ENCODE data around the gene MUC20. TPM values are rescaled to one million over a fixed set of nuclear protein-coding genes. Genes with fewer than 3 reads are reported as not detected.

The MUC20 gene
- total and polyA plus RNA-seq, 9 of the 15 experiments (the other 6 are each of a cell fraction or from before 2014, with no cell fraction given): 0.03 to 0.23 (median 0.15) TPM; not detected in 3

DNA sequence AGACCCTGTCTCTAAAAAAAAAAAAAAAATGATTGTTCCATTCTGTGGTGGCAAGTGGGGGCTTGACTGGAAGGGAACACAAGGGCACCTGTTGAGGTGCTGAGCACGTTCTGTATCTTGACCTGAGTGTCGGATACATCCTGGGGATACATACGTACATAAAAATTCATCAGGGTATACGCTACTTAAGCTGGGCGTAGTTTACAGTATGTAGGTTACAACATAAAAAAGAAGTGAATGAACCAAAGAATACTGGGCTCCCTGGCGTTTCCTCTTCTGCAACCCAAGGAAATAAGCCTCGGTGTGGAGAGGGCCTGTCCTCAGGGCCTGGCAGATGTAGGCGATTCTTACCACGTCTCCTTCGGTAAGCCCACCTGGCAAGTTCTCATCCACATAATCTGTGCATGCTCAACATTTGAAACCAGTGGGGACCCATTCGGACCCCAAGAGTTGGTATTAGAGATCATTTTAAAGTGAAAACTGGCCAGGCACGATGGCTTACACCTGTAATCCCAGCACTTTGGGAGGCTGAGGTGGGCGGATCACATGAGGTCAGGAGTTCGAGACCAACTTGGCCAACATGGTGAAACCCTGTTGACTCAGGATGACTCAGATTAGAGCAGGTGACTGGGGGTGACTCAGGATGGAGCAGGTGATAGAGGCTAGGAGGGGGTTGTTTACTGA lies 5.1 kb upstream of the MUC20 start (continued):
- 0 out of 2 replicates have a peak, but pooled peaks have one; percentile 32 for TF ChIP-seq NR2F6 (CRISPR knock-in tag; IDR thresholded peaks at IDR 0.05)
- TF ChIP-seq, protein P1, sequence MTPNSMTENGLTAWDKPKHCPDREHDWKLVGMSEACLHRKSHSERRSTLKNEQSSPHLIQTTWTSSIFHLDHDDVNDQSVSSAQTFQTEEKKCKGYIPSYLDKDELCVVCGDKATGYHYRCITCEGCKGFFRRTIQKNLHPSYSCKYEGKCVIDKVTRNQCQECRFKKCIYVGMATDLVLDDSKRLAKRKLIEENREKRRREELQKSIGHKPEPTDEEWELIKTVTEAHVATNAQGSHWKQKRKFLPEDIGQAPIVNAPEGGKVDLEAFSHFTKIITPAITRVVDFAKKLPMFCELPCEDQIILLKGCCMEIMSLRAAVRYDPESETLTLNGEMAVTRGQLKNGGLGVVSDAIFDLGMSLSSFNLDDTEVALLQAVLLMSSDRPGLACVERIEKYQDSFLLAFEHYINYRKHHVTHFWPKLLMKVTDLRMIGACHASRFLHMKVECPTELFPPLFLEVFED (CRISPR knock-in tag; conservative IDR thresholded peaks at IDR 0.05): no peak
- peak; percentile 48 for TF ChIP-seq ESRRA (IDR thresholded peaks at IDR 0.05; ENCODE audit: borderline replicate concordance, low read depth)
- no peak for TF ChIP-seq NCOA2 (IDR thresholded peaks at IDR 0.05; ENCODE audit: partially characterized antibody in 2 of 2)
- TF ChIP-seq ZNF586 (CRISPR knock-in tag; conservative IDR thresholded peaks at IDR 0.05): no peak
- TF ChIP-seq PML (IDR thresholded peaks at IDR 0.05; ENCODE audit: low read length): 0 out of 2 replicates have a peak, but pooled peaks have one; percentile 25
- peak; percentile 87 for TF ChIP-seq ADNP (tag; IDR thresholded peaks at IDR 0.05)
- TF ChIP-seq BMI1 (IDR thresholded peaks at IDR 0.05; ENCODE audit: low read length): no peak; the same call in 1 of the 2 replicates
- no peak for TF ChIP-seq POLR3G (IDR thresholded peaks at IDR 0.05; ENCODE audit: extremely low read depth, insufficient read length, insufficient replicate concordance)
- no peak for TF ChIP-seq SMAD4 (CRISPR knock-in tag; conservative IDR thresholded peaks at IDR 0.05)
- peak; percentile 93 for TF ChIP-seq ARID1B (IDR thresholded peaks at IDR 0.05)
- peak; percentile 57; the same call in 1 of the 2 replicates for TF ChIP-seq MAFK (IDR thresholded peaks at IDR 0.05; ENCODE audit: low read length)
- no peak for TF ChIP-seq ZNF184 (CRISPR knock-in tag; IDR thresholded peaks at IDR 0.05)
- no peak for TF ChIP-seq POLR3A (IDR thresholded peaks at IDR 0.05; ENCODE audit: borderline replicate concordance, extremely low read depth, insufficient read depth, insufficient read length)
- TF ChIP-seq, protein P2, sequence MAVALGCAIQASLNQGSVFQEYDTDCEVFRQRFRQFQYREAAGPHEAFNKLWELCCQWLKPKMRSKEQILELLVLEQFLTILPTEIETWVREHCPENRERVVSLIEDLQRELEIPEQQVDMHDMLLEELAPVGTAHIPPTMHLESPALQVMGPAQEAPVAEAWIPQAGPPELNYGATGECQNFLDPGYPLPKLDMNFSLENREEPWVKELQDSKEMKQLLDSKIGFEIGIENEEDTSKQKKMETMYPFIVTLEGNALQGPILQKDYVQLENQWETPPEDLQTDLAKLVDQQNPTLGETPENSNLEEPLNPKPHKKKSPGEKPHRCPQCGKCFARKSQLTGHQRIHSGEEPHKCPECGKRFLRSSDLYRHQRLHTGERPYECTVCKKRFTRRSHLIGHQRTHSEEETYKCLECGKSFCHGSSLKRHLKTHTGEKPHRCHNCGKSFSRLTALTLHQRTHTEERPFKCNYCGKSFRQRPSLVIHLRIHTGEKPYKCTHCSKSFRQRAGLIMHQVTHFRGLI (CRISPR knock-in tag; IDR thresholded peaks at IDR 0.05): no peak
- TF ChIP-seq, protein P3, sequence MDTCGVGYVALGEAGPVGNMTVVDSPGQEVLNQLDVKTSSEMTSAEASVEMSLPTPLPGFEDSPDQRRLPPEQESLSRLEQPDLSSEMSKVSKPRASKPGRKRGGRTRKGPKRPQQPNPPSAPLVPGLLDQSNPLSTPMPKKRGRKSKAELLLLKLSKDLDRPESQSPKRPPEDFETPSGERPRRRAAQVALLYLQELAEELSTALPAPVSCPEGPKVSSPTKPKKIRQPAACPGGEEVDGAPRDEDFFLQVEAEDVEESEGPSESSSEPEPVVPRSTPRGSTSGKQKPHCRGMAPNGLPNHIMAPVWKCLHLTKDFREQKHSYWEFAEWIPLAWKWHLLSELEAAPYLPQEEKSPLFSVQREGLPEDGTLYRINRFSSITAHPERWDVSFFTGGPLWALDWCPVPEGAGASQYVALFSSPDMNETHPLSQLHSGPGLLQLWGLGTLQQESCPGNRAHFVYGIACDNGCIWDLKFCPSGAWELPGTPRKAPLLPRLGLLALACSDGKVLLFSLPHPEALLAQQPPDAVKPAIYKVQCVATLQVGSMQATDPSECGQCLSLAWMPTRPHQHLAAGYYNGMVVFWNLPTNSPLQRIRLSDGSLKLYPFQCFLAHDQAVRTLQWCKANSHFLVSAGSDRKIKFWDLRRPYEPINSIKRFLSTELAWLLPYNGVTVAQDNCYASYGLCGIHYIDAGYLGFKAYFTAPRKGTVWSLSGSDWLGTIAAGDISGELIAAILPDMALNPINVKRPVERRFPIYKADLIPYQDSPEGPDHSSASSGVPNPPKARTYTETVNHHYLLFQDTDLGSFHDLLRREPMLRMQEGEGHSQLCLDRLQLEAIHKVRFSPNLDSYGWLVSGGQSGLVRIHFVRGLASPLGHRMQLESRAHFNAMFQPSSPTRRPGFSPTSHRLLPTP (IDR thresholded peaks at IDR 0.05; ENCODE audit: borderline replicate concordance, extremely low read depth, insufficient read length): peak; percentile 16
- peak; percentile 75 for TF ChIP-seq BCOR (IDR thresholded peaks at IDR 0.05)
- TF ChIP-seq, protein P4, sequence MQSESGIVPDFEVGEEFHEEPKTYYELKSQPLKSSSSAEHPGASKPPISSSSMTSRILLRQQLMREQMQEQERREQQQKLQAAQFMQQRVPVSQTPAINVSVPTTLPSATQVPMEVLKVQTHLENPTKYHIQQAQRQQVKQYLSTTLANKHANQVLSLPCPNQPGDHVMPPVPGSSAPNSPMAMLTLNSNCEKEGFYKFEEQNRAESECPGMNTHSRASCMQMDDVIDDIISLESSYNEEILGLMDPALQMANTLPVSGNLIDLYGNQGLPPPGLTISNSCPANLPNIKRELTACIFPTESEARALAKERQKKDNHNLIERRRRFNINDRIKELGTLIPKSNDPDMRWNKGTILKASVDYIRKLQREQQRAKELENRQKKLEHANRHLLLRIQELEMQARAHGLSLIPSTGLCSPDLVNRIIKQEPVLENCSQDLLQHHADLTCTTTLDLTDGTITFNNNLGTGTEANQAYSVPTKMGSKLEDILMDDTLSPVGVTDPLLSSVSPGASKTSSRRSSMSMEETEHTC (IDR thresholded peaks at IDR 0.05): peak; percentile 92
- TF ChIP-seq PHF8 (IDR thresholded peaks at IDR 0.05; ENCODE audit: borderline replicate concordance, low read length): 0 out of 2 replicates have a peak, but pooled peaks have one; percentile 8
- no peak; the same call in 1 of the 2 replicates for TF ChIP-seq ZNF668 (CRISPR knock-in tag; IDR thresholded peaks at IDR 0.05)
- 0 out of 2 replicates have a peak, but pooled peaks have one; percentile 36 for TF ChIP-seq GABPB1 (CRISPR knock-in tag; IDR thresholded peaks at IDR 0.05)
- peak; percentile 70; the same call in 1 of the 2 replicates for TF ChIP-seq MEF2D (tag; conservative IDR thresholded peaks at IDR 0.05; ENCODE audit: low read depth)
